ENCODE results near the gene FSD1L.
A peak's percentile ranks its signal among the peaks of the same experiment; 100 is the strongest.

Gene FSD1L

GRCh38 chr9:105447814-105448812 lies at the start of gene FSD1L:
Gene FSD1L, plus strand, starts transcription at chr9:105448034. Its CDS starts 187 bp downstream, at chr9:105448221.
- DNase-seq: peak; percentile 16

DNA sequence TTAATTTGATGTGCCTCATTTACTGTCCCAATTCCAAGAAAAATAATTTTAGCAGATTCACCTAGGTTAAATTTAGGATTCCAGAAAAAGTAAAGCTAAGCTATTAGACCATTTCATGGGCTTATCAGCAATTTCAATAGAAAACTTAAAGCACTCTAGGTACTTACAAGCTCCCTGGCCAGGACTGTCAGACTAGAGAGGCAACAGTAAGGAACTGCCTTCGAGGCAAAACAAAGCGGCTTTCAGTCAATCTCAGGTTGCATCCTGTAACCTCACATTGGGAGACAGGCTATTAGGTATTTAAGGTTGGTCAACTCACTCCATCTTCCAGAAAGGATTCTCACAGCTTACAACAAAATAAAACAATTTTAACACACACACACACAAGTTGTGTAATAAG lies 48.7 kb upstream of the FSD1L start:
- DNase-seq: no peak

GRCh38 chr9:105401651-105402050 lies 46.2 kb upstream of the FSD1L start:
- DNase-seq: no peak

- DNase-seq: no peak
These were observed 44.1 kb upstream of the FSD1L start for GRCh38 chr9:105403552-105404248.

- peak; percentile 63 for DNase-seq
These were observed 42.2 kb upstream of the FSD1L start for GRCh38 chr9:105405514-105406131.

DNA sequence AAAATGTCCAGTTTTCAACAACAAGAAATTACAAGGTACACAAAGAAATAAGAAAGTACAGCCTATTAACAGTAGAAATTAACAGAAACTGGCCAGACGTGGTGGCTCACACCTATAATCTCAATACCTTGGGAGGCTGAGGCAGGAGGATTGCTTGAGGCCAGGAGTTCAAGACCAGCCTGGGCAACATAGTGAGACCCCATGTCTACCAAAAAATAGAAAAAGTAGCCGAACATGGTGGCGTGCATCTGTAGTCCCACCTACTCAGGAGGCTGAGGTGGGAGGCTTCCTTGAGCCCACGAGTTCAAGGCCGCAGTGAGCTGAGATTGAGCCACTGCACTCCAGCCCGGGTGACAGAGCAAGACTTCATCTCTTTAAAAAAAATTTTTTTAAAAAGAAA lies 41.5 kb upstream of the FSD1L start:
- no peak for DNase-seq

DNA sequence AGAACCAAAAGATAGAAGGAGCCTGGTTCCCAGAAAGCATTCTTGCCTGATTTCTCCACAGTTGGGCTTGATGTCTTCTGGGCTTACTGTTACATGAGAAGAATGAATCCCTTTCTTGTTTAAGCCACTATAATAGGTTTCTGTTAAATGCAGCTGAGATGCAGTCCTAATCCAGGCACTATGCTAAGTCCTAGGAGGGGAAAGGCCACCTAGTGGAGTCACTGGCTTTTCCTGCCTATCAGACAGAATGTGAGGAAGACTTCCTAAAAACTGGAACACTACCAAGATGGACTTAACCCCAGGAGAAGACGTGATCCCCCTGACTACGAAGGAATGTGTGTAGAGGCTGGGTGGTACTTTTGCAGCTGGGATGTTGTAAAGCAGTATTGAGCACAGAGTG lies 34.3 kb upstream of the FSD1L start:
- no peak for DNase-seq

DNA sequence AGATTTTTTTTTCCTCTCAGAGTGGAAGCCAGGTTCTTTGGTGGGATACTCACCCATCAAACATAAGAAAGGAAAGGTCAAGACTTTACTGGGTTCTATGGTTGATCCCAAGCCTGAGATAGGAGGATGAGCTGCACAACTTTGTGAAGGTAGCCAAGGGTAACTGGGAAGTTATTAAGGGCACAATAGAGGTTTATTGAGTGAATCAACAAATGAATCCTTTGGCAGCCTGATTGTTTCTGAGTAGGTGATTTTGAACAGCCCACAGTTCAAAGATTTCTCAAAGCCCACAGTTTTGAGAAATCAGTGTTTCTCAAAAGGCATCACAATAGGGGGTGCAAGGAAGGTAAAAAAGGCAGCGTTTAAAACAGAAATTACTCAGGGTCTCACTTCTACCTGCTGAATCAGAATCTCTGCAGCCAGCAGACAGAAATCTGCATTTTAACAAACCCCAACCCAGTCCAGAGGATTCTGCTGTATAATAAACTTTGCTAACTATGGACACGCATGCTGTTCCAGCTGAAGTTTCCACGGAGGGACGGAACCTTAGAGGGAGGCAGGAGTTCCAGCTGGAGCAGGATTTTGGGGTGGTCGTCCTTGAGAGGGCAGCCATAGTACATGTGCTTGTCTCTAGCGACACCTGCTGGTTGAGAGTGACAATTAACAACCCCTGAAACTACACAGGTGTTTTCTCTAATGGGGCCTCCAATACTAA lies 32.7 kb upstream of the FSD1L start:
- DNase-seq: no peak

- no peak for DNase-seq
These were observed 32.2 kb upstream of the FSD1L start for GRCh38 chr9:105415662-105415980.

DNA sequence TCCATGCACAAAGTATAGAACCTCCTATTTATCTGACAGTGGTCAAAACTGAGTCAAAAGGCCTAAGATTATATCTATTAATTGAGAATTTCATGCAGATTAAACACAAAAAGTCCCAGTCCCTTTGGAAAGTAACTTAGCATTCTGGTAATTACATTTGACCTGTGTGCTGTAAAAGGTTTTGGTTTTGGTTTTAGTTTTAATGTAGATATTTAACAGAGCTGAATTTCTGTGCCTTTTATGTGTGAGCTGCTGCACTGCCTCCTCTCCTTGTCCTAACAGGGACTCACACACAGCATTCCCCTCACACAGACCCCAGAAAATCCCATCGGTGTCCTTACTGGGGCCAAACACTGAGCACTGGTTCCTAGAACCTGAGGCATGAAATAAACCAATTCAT lies 31.0 kb upstream of the FSD1L start:
- DNase-seq: no peak

GRCh38 chr9:105418588-105419500 lies 29.0 kb upstream of the FSD1L start:
- DNase-seq: no peak

DNA sequence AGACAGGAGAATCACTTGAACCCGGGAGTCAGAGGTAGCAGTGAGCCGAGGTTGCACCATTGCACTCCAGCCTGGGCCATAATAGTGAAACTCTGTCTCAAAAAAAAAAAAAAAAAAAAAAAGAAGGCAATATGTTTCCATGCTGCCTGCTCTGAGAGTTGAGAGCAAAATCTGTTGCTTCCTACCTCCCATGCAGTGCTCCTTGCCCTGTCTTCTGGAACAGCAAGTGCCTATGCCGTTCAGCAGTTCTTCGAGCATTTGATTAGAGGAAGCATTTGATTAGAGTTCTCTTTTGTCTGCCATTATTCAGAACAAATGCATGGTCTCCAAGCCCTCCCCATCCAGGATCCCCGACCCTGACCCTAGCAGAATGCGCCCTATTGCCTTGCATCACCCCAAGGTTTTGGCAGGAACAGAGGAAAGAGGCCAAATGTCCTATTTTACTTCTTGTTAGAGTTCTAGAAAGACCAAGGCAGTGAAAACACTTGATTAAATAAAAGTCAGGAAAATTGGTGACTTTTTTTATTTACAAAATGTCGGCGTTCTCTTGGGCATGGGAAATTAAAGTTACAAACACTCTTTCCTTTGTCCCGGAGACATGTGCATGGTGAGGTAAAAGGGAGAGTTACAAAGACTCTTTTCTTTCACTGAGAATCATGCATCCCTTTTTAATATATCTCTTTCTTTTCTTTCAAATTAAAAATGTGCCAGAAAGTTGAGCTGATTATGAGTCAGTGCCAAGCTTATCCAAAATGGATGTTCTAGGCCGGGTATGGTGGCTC lies 27.8 kb upstream of the FSD1L start:
- DNase-seq: no peak

- no peak for DNase-seq
These were observed 26.7 kb upstream of the FSD1L start for GRCh38 chr9:105421154-105421553.

GRCh38 chr9:105421864-105422263 lies 26.0 kb upstream of the FSD1L start:
- no peak for DNase-seq

- DNase-seq: no peak
These were observed 21.9 kb upstream of the FSD1L start for GRCh38 chr9:105425816-105426433.

DNA sequence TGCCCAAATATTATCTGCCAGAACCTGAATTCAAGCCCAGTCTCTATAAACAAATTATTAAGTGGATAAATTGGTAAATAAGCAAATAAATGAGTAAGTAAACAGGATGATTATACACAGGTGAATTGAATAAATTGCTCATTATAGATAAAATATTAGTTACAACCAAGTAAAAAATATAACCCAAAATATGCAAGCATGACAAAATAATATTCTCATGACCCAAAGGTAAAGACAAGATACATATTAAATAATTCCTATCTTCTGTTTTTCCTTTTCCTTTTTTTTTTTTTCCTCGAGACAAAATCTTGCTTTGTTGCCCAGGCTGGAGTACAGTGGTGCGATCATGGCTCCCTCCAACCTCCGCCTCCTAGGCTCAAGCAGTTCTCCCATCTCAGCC lies 21.2 kb upstream of the FSD1L start:
- DNase-seq: no peak

DNA sequence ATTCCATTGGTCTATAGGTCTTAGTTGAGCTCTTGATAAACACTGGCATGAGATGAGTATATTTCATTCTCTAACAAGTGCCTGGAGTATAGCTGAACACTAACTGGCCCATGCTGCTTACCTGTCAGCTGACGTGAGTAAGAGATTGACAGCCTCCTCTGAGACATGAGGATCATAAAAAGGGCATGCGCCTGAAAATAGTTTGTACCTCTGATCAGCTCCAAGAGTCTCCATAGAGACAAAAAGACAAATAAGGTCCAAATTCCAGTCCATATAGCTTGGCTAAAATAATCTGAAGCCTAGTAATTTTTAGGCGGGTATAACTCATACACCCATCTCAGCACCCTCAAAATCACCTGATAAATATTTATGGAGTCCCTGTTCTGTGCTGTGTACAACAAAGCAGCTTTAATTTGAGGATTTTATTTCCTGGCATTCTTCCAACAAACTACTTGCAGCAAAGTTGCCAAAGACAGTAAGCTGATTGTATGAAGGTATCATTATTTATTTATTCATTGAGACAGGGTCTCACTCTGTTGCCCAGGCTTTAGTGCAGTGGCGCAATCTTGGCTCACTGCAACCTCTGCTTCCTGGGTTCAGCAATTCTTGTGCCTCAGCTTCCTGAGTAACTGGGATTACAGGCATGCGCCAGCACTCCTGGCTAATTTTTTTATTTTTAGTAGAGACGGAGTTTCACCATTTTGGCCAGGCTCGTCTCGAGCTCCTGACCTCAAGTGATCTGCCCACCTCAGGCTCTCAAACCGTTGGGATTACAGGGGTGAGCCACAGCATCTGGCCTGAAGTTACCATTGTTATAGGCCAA lies 16.2 kb upstream of the FSD1L start:
- no peak for DNase-seq

DNA sequence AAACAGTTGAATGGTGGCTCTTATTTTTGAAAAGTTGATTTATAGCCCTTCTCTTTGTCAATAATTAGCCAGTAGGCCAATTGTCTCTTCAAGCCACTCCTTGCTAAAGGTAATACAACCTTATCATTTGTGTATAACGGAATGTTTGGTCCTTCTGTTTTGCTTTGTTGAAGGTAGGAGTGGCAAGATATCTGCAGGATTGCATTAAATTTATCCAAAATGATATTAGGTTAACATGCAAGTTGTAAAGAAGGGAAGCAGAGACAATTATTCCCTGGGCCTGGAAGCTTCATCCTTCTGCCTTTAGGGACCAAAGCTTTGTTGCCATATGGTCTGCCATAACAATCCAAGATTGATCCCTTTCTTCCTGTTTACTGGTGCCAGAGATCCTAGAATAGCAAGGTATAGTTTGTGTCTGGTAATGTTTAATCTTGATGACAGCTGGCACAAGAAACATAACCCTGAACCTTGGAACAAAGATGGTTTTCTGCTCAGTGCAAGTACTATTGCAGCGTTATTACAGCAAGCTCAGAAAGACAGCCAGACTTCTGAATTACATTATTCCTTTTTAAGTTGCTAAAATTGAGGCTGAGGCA lies 15.5 kb upstream of the FSD1L start:
- no peak for DNase-seq

DNA sequence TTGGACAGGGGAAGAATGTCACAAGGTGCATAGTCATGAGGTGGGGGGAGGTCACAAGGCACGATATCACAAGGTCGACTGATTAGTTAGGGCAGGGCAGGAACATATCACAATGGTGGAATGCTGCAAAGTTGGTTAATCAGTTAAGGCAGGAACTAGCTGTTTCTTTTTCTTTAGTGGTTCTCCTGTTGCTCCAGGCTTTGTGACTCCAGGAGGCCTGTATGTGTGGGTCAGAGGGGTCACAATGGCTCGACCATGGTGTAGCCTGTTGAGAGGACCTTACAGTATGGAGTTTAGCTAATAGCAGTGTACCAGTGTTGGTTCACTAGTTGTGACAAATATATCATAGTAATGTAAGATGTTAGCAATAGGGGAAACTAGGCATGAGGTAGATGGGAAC lies 12.4 kb upstream of the FSD1L start:
- DNase-seq: no peak

All from NCI-H187 treated with DMSO at 0.1 percent for 48 hours (cell line).